ENCODE results near the gene ZP1. TPM values are rescaled to one million over a fixed set of nuclear protein-coding genes. Genes with fewer than 3 reads are reported as not detected.

ZP1 gene
- total and polyA plus RNA-seq, 2 experiments from 2014 or later, result not detected

DNA sequence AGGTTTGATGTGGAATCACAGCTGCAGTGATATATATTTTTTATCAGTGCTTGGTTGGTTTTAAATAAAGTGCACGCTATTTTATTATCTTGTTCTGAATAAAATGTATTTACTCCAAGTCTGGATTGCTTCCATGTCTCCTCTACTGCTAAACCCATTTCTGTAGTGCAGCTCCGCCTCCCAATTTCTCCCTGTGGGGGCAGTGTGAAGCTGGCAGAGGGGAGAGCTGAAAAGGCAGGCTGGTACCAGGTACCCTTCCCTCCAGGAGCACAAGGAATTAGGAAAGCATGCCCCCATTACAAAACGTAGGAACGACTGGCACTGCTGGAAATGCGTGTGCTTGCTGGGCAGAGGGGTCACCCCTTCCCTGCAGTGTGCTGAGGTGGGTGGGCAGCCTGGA is 56.0 kb downstream of the ZP1 start (continued):
- TF ChIP-seq, protein P1, sequence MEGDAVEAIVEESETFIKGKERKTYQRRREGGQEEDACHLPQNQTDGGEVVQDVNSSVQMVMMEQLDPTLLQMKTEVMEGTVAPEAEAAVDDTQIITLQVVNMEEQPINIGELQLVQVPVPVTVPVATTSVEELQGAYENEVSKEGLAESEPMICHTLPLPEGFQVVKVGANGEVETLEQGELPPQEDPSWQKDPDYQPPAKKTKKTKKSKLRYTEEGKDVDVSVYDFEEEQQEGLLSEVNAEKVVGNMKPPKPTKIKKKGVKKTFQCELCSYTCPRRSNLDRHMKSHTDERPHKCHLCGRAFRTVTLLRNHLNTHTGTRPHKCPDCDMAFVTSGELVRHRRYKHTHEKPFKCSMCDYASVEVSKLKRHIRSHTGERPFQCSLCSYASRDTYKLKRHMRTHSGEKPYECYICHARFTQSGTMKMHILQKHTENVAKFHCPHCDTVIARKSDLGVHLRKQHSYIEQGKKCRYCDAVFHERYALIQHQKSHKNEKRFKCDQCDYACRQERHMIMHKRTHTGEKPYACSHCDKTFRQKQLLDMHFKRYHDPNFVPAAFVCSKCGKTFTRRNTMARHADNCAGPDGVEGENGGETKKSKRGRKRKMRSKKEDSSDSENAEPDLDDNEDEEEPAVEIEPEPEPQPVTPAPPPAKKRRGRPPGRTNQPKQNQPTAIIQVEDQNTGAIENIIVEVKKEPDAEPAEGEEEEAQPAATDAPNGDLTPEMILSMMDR (conservative IDR thresholded peaks at IDR 0.05; ENCODE audit: low read depth in 2 of 2), result no peak
- TF ChIP-seq JUNB (IDR thresholded peaks at IDR 0.05; ENCODE audit: unreplicated experiment), result no peak
- no peak for TF ChIP-seq NANOG (IDR thresholded peaks at IDR 0.05; ENCODE audit: borderline replicate concordance)
- no peak for TF ChIP-seq ZNF114 (CRISPR knock-in tag; IDR thresholded peaks at IDR 0.05)
- no peak for TF ChIP-seq EZH2 (IDR thresholded peaks at IDR 0.05; ENCODE audit: low read depth, unreplicated experiment)
- TF ChIP-seq POLR2AphosphoS5 (IDR thresholded peaks at IDR 0.05; ENCODE audit: low read depth), result no peak

DNA sequence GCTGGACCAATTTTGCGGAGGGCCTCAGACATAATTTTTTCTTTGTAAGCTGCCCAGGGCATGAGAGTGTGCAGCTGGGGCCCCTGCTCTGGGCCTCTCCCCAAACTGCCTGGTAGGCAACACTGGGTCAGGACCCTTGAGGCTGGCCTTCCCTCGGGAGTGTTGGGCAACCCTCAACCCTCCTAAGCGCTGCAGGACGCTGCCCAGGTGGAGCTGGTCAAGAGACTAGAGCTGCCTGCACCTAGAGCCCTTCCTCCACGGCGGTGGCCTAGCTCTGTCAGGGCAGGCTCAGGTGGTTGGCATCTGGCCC is 56.4 kb downstream of the ZP1 start:
- H2AFZ ChIP-seq, result peak overlapping the region; percentile 95
- H3K27me3 Mint-ChIP-seq (ENCODE audit: insufficient read depth, low read depth, poor library complexity), result peaks cover 15% of the 10 kb centered on the region
- no peaks in the 10 kb centered on the region for H3K36me3 ChIP-seq (ENCODE audit: insufficient read depth)
- H3K27ac ChIP-seq (ENCODE audit: low read depth), result no peak overlapping the region
- H3K4me3 ChIP-seq, result peak overlapping the region; percentile 91
- H3K4me1 ChIP-seq (ENCODE audit: insufficient read depth), result peaks cover 6% of the 10 kb centered on the region
- peak overlapping the region; percentile 91 for H3K4me3 Mint-ChIP-seq
- no peaks in the 10 kb centered on the region; the same call in 2 of the 3 replicates for H3K9me3 Mint-ChIP-seq
- H3K9me2 ChIP-seq (ENCODE audit: insufficient read depth), result no peaks in the 10 kb centered on the region
- ATAC-seq (peak; percentile 42), DNase-seq (ENCODE audit: low spot score) (no peak)
- H3K79me2 ChIP-seq (replicated peaks; ENCODE audit: insufficient read depth), result peaks cover 9% of the 10 kb centered on the region; the same call in 1 of the 2 replicates
- peaks cover 25% of the 10 kb centered on the region for H3K4me1 Mint-ChIP-seq
- peak overlapping the region; percentile 90 for H3K4me2 ChIP-seq
- no peaks in the 10 kb centered on the region for H3F3A ChIP-seq (replicated peaks; ENCODE audit: low read depth)
- peaks cover 10% of the 10 kb centered on the region; the same call in 1 of the 2 replicates for H3K27me3 ChIP-seq (ENCODE audit: insufficient read depth)
- H3K36me3 Mint-ChIP-seq (ENCODE audit: low read depth), result peaks cover 50% of the 10 kb centered on the region
- peaks cover 10% of the 10 kb centered on the region; the same call in 1 of the 2 replicates for H4K20me1 ChIP-seq (replicated peaks; ENCODE audit: insufficient read depth)
- H3K27ac Mint-ChIP-seq, result no peak overlapping the region
- TF ChIP-seq ZNF331 (CRISPR knock-in tag; IDR thresholded peaks at IDR 0.05; ENCODE audit: low read depth), result no peak
- no peak for TF ChIP-seq EZH2 (IDR thresholded peaks at IDR 0.05; ENCODE audit: low read depth, unreplicated experiment)
- TF ChIP-seq EZH2phosphoT487 (IDR thresholded peaks at IDR 0.05; ENCODE audit: unreplicated experiment), result no peak
- TF ChIP-seq, protein P1 (conservative IDR thresholded peaks at IDR 0.05; ENCODE audit: low read depth in 2 of 2), result no peak
- TF ChIP-seq CREB1 (CRISPR knock-in tag; IDR thresholded peaks at IDR 0.05; ENCODE audit: low read depth), result no peak
- no peak for TF ChIP-seq JUNB (IDR thresholded peaks at IDR 0.05; ENCODE audit: unreplicated experiment)
- TF ChIP-seq, protein P2, sequence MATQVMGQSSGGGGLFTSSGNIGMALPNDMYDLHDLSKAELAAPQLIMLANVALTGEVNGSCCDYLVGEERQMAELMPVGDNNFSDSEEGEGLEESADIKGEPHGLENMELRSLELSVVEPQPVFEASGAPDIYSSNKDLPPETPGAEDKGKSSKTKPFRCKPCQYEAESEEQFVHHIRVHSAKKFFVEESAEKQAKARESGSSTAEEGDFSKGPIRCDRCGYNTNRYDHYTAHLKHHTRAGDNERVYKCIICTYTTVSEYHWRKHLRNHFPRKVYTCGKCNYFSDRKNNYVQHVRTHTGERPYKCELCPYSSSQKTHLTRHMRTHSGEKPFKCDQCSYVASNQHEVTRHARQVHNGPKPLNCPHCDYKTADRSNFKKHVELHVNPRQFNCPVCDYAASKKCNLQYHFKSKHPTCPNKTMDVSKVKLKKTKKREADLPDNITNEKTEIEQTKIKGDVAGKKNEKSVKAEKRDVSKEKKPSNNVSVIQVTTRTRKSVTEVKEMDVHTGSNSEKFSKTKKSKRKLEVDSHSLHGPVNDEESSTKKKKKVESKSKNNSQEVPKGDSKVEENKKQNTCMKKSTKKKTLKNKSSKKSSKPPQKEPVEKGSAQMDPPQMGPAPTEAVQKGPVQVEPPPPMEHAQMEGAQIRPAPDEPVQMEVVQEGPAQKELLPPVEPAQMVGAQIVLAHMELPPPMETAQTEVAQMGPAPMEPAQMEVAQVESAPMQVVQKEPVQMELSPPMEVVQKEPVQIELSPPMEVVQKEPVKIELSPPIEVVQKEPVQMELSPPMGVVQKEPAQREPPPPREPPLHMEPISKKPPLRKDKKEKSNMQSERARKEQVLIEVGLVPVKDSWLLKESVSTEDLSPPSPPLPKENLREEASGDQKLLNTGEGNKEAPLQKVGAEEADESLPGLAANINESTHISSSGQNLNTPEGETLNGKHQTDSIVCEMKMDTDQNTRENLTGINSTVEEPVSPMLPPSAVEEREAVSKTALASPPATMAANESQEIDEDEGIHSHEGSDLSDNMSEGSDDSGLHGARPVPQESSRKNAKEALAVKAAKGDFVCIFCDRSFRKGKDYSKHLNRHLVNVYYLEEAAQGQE (IDR thresholded peaks at IDR 0.05; ENCODE audit: unreplicated experiment), result no peak
- no peak for TF ChIP-seq ZNF114 (CRISPR knock-in tag; IDR thresholded peaks at IDR 0.05)
- TF ChIP-seq, protein P3, sequence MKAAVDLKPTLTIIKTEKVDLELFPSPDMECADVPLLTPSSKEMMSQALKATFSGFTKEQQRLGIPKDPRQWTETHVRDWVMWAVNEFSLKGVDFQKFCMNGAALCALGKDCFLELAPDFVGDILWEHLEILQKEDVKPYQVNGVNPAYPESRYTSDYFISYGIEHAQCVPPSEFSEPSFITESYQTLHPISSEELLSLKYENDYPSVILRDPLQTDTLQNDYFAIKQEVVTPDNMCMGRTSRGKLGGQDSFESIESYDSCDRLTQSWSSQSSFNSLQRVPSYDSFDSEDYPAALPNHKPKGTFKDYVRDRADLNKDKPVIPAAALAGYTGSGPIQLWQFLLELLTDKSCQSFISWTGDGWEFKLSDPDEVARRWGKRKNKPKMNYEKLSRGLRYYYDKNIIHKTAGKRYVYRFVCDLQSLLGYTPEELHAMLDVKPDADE (IDR thresholded peaks at IDR 0.05), result no peak

Data from GM23338 (cell line).